Kidney epithelial cell (primary cell): ENCODE measurements around the gene SYT15. TPM values are rescaled to one million over a fixed set of nuclear protein-coding genes. Genes with fewer than 3 reads are reported as not detected.

Experiments
- DNase-seq: peaks from one replicate; pipeline ENCODE4 v3.0.0-alpha.2; 2010; ENCODE audit warnings: low read depth
- H3K27me3 ChIP-seq: 2 replicates; pipeline ENCODE4 v1.6.0; 2011; ENCODE audit warnings: low read length; ENCODE audit not compliant: control insufficient read depth, insufficient read depth
- H3K36me3 ChIP-seq: 2 replicates; pipeline ENCODE4 v1.5.1; 2011; ENCODE audit warnings: low read length; ENCODE audit not compliant: control insufficient read depth, insufficient read depth
- H3K4me3 ChIP-seq: 2 replicates; pipeline ENCODE4 v1.5.1; 2011; ENCODE audit warnings: low read depth, mild to moderate bottlenecking, control low read depth, low read length
- total RNA-seq: library from RNA; depleted of rRNA; stranded (reverse); fragments of >200 nt; gene quantifications from 2 replicates; pipeline ENCODE4 v1.2.3, GENCODE V29; 2015
- TF ChIP-seq, protein P1 (sequence below): IDR thresholded peaks from 2 replicates; pipeline ENCODE4 v1.5.1; 2011; ENCODE audit warnings: mild to moderate bottlenecking, moderate library complexity, low read length, control low read depth, inconsistent platforms; ENCODE audit not compliant: insufficient read depth, poor library complexity, severe bottlenecking

The SYT15 gene
- total RNA-seq, 1 donor from 2014 or later: 0.17 TPM

DNA sequence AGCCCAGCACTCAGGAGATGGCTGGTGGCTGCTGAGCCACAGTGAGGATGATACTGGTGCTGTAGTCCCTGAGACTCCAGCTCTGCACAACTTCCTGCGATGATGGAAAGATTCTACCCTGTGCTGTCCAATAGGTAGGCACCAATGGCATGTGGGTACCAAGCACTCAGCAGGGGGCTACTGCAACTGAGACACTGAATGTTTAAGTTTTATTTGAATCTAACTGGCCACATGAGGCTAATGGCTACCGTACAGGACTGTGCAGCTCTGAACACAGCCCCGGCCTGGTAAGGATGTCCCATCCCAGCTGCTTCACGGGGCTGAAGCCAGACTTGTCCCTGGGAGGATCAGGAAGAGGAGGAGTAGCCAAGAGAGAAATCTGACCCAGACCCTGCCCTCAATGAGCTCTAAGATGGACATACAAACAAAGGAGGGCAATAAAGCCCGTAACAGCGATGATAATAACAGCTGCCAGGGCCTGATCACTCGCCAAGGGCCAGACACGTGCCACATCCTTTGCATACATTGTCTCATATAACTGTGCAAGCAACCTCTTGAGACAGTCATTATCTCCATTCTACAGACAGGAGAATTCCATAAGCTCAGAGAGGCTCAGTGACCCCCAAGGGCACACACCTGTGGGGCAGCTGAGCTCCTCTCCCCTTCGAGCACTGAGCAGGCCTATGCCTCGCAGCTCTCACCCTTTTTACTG, 26.2 kb upstream of the SYT15 start:
- Histone ChIP-seq H3K27me3 (peaks cover 29% of the 10 kb centered on the region), H3K4me3 (no peak overlapping the region), H3K36me3 (no peaks in the 10 kb centered on the region)
- TF ChIP-seq, protein P1, sequence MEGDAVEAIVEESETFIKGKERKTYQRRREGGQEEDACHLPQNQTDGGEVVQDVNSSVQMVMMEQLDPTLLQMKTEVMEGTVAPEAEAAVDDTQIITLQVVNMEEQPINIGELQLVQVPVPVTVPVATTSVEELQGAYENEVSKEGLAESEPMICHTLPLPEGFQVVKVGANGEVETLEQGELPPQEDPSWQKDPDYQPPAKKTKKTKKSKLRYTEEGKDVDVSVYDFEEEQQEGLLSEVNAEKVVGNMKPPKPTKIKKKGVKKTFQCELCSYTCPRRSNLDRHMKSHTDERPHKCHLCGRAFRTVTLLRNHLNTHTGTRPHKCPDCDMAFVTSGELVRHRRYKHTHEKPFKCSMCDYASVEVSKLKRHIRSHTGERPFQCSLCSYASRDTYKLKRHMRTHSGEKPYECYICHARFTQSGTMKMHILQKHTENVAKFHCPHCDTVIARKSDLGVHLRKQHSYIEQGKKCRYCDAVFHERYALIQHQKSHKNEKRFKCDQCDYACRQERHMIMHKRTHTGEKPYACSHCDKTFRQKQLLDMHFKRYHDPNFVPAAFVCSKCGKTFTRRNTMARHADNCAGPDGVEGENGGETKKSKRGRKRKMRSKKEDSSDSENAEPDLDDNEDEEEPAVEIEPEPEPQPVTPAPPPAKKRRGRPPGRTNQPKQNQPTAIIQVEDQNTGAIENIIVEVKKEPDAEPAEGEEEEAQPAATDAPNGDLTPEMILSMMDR: no peak
- DNase-seq: no peak

DNA sequence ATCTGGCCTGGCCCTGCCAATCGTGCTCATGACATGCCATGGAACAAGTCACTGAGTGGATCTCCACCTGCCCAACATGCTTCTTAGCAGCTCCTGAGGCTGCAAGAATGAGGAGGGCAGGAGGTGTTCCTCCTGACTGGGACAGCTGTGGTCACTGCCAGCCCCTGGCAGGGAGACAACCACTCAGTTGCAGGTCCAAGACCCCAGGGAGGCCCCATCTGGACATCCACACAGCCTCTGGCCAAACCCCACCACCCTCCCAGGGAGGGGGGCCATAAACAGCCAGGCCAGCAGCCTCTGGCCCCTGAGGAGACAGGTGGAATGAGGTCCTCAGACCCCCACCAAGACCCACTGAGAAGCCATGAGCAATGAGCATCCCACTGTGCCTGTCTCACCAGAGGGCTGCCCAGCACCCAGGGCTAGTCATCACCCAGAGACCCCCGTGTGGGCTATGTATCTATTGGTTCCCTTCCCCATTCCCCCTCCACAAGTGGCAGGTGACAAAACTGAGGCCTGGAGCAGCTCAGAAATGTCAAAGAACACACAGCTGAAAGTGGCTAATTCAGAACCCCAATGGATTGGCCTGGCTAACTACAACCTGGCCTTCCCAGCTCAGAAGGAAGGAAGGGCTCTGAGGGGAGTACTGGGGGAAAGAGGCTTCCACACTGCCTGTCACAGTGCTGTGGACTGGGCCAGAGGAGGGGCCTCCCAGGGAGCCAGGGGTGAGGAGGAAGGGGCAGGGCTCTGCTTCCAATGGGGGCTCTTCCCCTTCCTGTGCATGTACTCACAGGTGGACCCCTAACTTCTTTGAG, 25.5 kb upstream of the SYT15 start:
- Histone ChIP-seq H3K36me3 (no peaks in the 10 kb centered on the region), H3K4me3 (no peak overlapping the region), H3K27me3 (peaks cover 37% of the 10 kb centered on the region)
- TF ChIP-seq, protein P1: no peak
- no peak for DNase-seq

DNA sequence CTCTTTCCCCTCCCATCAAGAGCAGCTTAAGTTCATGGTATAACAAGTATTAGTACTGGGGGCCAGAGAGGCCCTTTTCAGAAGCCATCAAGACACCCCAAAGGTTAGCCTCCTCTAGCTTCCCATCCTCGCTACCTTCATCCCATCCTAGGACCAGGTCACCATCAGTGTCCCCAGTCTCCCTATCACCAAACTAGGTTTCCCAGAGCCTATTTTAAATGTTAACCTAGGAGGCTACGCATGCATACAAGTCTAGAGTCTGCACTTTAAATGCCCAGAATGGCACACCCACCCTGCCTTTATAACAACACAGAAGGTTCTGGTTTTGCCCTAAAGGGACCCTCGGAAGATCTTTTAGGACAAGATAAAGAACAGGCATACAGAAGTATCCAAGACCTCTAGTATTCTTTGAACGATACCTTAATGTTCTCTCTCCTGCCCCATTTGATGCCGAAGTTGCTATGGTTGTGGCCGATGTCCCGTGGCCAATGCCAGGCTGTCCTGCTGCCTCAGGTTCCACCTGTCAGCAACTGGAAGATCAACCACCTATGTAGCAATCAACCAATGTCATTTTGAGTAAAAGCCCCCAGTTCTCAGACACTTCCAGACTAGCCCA, 24.7 kb upstream of the SYT15 start:
- no peak for DNase-seq
- TF ChIP-seq, protein P1: no peak
- Histone ChIP-seq H3K36me3 (no peaks in the 10 kb centered on the region), H3K4me3 (no peak overlapping the region), H3K27me3 (peaks cover 42% of the 10 kb centered on the region)

DNA sequence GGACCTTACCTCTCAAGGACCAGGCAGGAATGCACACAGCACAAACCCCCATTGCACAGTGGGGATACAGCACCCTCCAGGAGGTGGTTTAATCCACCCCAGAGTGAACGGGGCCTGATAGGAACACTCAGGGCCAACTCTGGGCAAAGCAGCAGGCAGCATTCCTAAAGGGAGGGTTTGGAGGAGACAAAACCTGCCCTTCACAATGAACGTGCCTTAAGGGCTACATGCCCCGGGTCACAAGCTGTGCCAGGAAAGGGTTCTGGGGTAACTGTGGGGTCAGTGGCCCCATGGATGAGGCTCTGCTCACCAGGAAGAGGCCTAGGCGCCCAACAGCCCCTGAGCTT, 23.6 kb upstream of the SYT15 start:
- TF ChIP-seq, protein P1: no peak
- no peaks in the 10 kb centered on the region for H3K36me3 ChIP-seq
- H3K4me3 ChIP-seq: no peak overlapping the region
- DNase-seq: no peak
- H3K27me3 ChIP-seq: peaks cover 48% of the 10 kb centered on the region

DNA sequence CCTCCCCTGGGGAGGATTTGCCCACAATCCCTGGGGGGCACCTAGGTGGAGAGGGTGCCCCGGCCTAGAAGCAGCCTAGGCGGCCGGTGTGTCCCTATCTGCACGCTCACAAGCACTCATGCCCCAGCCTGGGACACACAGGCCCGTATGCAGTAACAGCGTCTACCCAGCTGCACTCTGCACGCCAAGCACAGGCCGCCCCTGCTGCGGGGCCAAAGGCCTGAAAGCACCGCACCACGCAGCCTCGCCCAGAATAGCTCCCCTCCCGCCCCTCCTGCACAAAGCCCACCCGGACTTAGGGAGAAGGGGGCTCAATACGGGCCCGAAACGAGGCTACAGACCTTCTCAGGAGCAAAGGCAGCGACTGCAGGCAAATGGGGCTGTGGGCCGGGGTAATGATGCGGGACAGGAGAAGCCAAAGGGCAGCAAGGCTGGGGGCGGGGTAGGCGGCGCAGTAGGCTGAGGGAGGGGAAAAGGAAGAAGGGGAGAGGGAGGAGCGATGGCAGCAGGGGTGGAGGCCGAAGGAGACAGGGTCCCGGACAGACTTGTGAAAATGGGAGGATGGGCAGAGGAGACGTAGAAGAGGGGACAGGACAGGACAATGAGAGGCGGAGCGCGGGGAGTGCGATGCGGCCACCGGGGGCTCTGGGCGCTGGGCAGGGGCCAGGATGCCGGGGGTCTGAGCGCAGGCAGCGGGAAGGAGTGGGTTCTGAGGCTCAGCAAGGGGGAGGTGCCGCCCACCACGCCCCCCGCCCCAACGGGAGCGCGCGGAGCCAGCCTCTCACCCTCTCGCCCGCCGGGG, 23.0 kb upstream of the SYT15 start:
- TF ChIP-seq, protein P1: no peak
- Histone ChIP-seq H3K36me3 (no peaks in the 10 kb centered on the region), H3K4me3 (peak overlapping the region; percentile 48), H3K27me3 (peaks cover 52% of the 10 kb centered on the region)
- DNase-seq: no peak
